PFSK-1 (cell line): ENCODE results near the gene IL4R.

Source experiments
- FOXP2 ChIP-seq: optimal IDR thresholded peaks from 2 replicates; pipeline ENCODE3; 2011; ENCODE audit warnings: borderline replicate concordance, control low read depth, inconsistent platforms; ENCODE audit not compliant: insufficient read depth; ENCODE audit errors: extremely low read length, extremely low read depth
- POLR2AphosphoS5 ChIP-seq: IDR thresholded peaks from 2 replicates; pipeline ENCODE4 v1.6.1; 2012; ENCODE audit warnings: low read depth, mild to moderate bottlenecking, control low read depth, low read length, moderate library complexity
- REST ChIP-seq, 2 experiments: IDR thresholded peaks; 2 replicates each; pipeline versions ENCODE4 v1.6.1 to v1.8.0; 2011 to 2012; ENCODE audit warnings: low read depth in 2 of 2, low read length in 2 of 2, control low read depth in 1 of 2, inconsistent platforms in 1 of 2, mild to moderate bottlenecking in 1 of 2, moderate library complexity in 1 of 2; ENCODE audit not compliant: insufficient read depth in 1 of 2
- SIN3A ChIP-seq: IDR thresholded peaks from 2 replicates; pipeline ENCODE4 v1.6.1; 2012; ENCODE audit warnings: mild to moderate bottlenecking, low read length, moderate library complexity, borderline replicate concordance; ENCODE audit not compliant: insufficient read depth
- TAF1 ChIP-seq: IDR thresholded peaks from 2 replicates; pipeline ENCODE4 v1.6.1; 2012; ENCODE audit warnings: low read length, control low read depth, borderline replicate concordance; ENCODE audit not compliant: insufficient read depth

- no peak for TF ChIP-seq POLR2AphosphoS5
- no peak for TF ChIP-seq REST (IDR thresholded peaks at IDR 0.05; ENCODE audit: insufficient read depth in 1 of 2, low read depth in 2 of 2, low read length in 2 of 2)
- TF ChIP-seq TAF1, result no peak
- TF ChIP-seq FOXP2, result no peak
- no peak for TF ChIP-seq SIN3A
Measured at GRCh38 chr16:27269300-27270150, 44.2 kb upstream of the IL4R start.
